ENCODE measurements around the gene BUD31.

DNA sequence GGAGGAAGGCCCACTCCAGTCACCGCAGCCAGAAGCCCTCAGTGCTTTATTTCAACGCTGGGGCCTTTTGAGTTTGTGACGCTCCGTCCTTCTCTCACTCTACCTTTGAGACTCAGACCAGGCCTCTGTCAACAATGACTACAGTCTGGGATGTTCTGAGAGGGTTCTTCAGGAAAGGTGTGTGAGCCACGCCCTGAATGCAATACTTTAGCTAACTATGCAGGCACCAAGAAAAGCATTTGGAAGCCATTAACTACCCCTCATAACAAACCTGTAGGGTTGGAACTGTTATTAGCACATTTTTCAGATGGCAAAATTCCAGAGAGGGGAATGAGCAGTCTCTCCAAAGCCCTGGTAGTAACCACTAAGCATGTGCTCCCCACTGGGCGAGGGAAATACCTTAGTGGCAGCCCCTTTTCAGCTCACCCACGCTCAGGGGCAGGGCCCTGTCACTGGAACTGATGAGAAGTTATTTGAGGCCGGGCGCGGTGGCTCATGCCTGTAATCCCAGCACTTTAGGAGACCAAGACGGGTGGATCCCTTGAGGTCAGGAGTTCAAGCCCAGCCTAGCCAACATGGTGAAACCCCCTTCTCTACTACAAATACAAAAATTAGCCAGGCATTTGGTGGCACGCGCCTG is 39.9 kb upstream of the BUD31 start:
- no peak for TF ChIP-seq SP1 (IDR thresholded peaks at IDR 0.05)
- TF ChIP-seq ZNF384 (IDR thresholded peaks at IDR 0.05), result no peak
- no peak for TF ChIP-seq FOXA1 (IDR thresholded peaks at IDR 0.05)
- TF ChIP-seq FOXM1 (IDR thresholded peaks at IDR 0.05; ENCODE audit: borderline replicate concordance), result no peak
- no peak for TF ChIP-seq L3MBTL2 (conservative IDR thresholded peaks at IDR 0.05)
- TF ChIP-seq SUZ12 (IDR thresholded peaks at IDR 0.05), result no peak
- no peak for TF ChIP-seq ARNT (IDR thresholded peaks at IDR 0.05)
